GM12873 (cell line): ENCODE measurements around the gene CCSER1.

Source experiments
- TF ChIP-seq, protein P1 (sequence below): IDR thresholded peaks from 2 replicates; pipeline ENCODE4 v1.5.1; 2012; ENCODE audit warnings: low read depth, mild to moderate bottlenecking, moderate library complexity, low read length, control low read depth; ENCODE audit not compliant: insufficient read depth; ENCODE audit errors: missing control alignments

The CCSER1 gene

DNA sequence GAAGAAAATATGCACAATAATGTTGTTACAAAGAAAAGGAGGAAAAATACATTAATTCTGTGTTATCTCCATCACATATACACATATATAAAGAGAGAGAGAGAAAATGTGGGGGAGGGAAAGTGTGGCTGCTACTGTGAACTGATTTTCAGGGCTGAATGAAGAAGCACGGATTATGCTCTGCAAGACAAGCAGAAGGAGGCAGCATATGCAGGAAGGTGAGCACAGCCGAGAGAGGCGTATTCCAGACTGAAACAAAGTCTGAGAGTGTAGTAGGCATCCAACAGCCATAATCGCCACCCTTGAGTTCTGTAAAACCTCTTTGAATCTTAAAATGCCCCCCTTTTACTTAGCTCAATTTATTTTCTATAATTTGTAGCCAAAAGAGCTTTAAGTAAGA, 1094.8 kb downstream of the CCSER1 start:
- TF ChIP-seq, protein P1, sequence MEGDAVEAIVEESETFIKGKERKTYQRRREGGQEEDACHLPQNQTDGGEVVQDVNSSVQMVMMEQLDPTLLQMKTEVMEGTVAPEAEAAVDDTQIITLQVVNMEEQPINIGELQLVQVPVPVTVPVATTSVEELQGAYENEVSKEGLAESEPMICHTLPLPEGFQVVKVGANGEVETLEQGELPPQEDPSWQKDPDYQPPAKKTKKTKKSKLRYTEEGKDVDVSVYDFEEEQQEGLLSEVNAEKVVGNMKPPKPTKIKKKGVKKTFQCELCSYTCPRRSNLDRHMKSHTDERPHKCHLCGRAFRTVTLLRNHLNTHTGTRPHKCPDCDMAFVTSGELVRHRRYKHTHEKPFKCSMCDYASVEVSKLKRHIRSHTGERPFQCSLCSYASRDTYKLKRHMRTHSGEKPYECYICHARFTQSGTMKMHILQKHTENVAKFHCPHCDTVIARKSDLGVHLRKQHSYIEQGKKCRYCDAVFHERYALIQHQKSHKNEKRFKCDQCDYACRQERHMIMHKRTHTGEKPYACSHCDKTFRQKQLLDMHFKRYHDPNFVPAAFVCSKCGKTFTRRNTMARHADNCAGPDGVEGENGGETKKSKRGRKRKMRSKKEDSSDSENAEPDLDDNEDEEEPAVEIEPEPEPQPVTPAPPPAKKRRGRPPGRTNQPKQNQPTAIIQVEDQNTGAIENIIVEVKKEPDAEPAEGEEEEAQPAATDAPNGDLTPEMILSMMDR = no peak

GRCh38 chr4:91226867-91227266, 1099.7 kb downstream of the CCSER1 start:
- TF ChIP-seq, protein P1 = no peak

DNA sequence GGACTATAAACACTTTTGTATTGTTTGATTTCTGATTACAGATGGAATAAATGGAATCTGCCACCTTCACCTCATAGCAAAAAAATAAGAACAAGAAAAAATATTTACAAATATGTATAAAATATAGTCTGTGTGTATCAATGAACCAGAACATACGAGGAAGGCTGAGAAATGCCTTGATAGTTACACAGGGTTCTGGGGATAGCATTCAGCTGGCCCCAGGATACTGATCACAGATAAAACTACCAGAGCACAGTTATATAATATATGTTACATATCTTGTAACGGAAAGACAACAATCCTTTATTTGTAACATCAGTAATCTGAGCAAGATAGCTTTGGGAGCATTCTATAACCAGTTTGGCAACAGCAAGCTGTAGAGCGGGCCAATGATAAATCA, 1101.5 kb downstream of the CCSER1 start:
- TF ChIP-seq, protein P1 = no peak

- TF ChIP-seq, protein P1 = no peak
These were observed 1106.0 kb downstream of the CCSER1 start for GRCh38 chr4:91233164-91233563.

GRCh38 chr4:91243132-91243531, 1115.9 kb downstream of the CCSER1 start:
- TF ChIP-seq, protein P1 = no peak

- TF ChIP-seq, protein P1 = no peak
These were observed 1128.8 kb downstream of the CCSER1 start for GRCh38 chr4:91256043-91256442.

- TF ChIP-seq, protein P1 = no peak
These were observed 1129.6 kb downstream of the CCSER1 start for GRCh38 chr4:91256751-91257150.

- TF ChIP-seq, protein P1 = no peak
These were observed 1130.5 kb downstream of the CCSER1 start for GRCh38 chr4:91257721-91258120.
